HepG2 (cell line): ENCODE measurements around the gene CABP5. TPM values are rescaled to one million over a fixed set of nuclear protein-coding genes. Genes with fewer than 3 reads are reported as not detected.

ENCODE experiments used
- ATF4 ChIP-seq, 2 experiments: fragments of 450-650 bp in 1 of 2; sonication (generic) in 1 of 2; formaldehyde crosslinking; IDR thresholded peaks; 2 replicates each; pipeline versions ENCODE4 v1.5.0 to v1.8.0; 2020 to 2022; ENCODE audit warnings: mild to moderate bottlenecking in 1 of 2, missing genetic modification reagents in 1 of 2
- E2F5 ChIP-seq: sonication (generic); formaldehyde crosslinking; conservative IDR thresholded peaks from 2 replicates; pipeline ENCODE4 v1.4.0; 2020; ENCODE audit warnings: missing genetic modification reagents
- GATAD2A ChIP-seq: IDR thresholded peaks from 2 replicates; pipeline ENCODE4 v1.6.1; 2016
- HNRNPL ChIP-seq: fragments of 200-400 bp; formaldehyde crosslinking; IDR thresholded peaks from 2 replicates; pipeline ENCODE4 v1.6.1; 2017; ENCODE audit warnings: mild to moderate bottlenecking, low read depth, low read length
- PAXIP1 ChIP-seq: sonication (generic); formaldehyde crosslinking; conservative IDR thresholded peaks from 2 replicates; pipeline ENCODE4 v1.4.0; 2020; ENCODE audit warnings: mild to moderate bottlenecking, missing genetic modification reagents, moderate library complexity
- ZNF574 ChIP-seq: sonication (generic); formaldehyde crosslinking; IDR thresholded peaks from 2 replicates; pipeline ENCODE4 v1.4.0; 2020; ENCODE audit warnings: missing genetic modification reagents
- polyA plus RNA-seq, 8 experiments: library from polyadenylated mRNA; depleted of rRNA in 3 of 8; stranded (reverse) in 7 of 8; unstranded in 1 of 8; fragments of >200 nt; fragmentation: Illumina TruSeq in 4 of 8; extraction: Trizol in 4 of 8; gene quantifications; 2 replicates each; pipeline versions ENCODE4 v1.2.1 to v1.2.3, GENCODE V29; 2011 to 2016; ENCODE audit warnings: low read depth in 4 of 8, missing spikeins in 1 of 8, mixed read lengths in 1 of 8; ENCODE audit not compliant: insufficient read depth in 1 of 8
- total RNA-seq, 5 experiments: library from RNA; depleted of rRNA; stranded (reverse); fragments of >200 nt; fragmentation: Illumina TruSeq; extraction: Trizol; gene quantifications; 2 replicates each; pipeline ENCODE4 v1.2.3, GENCODE V29; 2016; ENCODE audit warnings: low read depth in 1 of 5

Gene CABP5
- total and polyA plus RNA-seq, 2 of the 13 experiments (the other 11 are each of a cell fraction or from before 2014, with no cell fraction given), result not detected

GRCh38 chr19:48000846-48001245, 43.0 kb downstream of the CABP5 start (continued):
- TF ChIP-seq PAXIP1, result no peak
- no peak for TF ChIP-seq E2F5 (CRISPR knock-in tag)
- no peak for TF ChIP-seq GATAD2A (CRISPR knock-in tag)
- TF ChIP-seq HNRNPL, result no peak
- no peak for TF ChIP-seq ZNF574 (CRISPR knock-in tag)
- no peak for TF ChIP-seq ATF4 (CRISPR knock-in tag; IDR thresholded peaks at IDR 0.05)
